K562 (cell line): Measurements from ENCODE around the gene PEX3. TPM values are rescaled to one million over a fixed set of nuclear protein-coding genes. Genes with fewer than 3 reads are reported as not detected.

Experiments
- GABPA ChIP-seq: fragments of 200-800 bp; sonication (Bioruptor generic); conservative IDR thresholded peaks from 2 replicates; pipeline ENCODE4 v1.6.1; 2016; ENCODE audit warnings: low read depth, missing genetic modification characterization, missing compliant biosample characterization
- IRF2 ChIP-seq: sonication (generic); formaldehyde crosslinking; IDR thresholded peaks from 2 replicates; pipeline ENCODE4 v1.8.1; 2022; ENCODE audit warnings: mild to moderate bottlenecking, missing genetic modification reagents
- MED1 ChIP-seq: sonication (generic); formaldehyde crosslinking; IDR thresholded peaks from 2 replicates; pipeline ENCODE4 v1.8.1; 2023; ENCODE audit warnings: missing genetic modification reagents, borderline replicate concordance
- NKRF ChIP-seq: fragments of 450-650 bp; IDR thresholded peaks from 2 replicates; pipeline ENCODE4 v1.6.1; 2016; ENCODE audit warnings: borderline replicate concordance
- NR0B1 ChIP-seq: fragments of 450-650 bp; IDR thresholded peaks from one replicate; pipeline ENCODE4 v1.6.1; 2018; ENCODE audit warnings: mild to moderate bottlenecking, moderate library complexity; ENCODE audit not compliant: partially characterized antibody
- RBM39 ChIP-seq: fragments of 200-400 bp; formaldehyde crosslinking; optimal IDR thresholded peaks from 2 replicates; pipeline ENCODE3; 2018; ENCODE audit warnings: low read depth, low read length
- RNF2 ChIP-seq: sonication (generic); IDR thresholded peaks from 2 replicates; pipeline ENCODE4 v1.6.1; 2016
- SAFB ChIP-seq: fragments of 200-400 bp; formaldehyde crosslinking; IDR thresholded peaks from 2 replicates; pipeline ENCODE4 v1.6.1; 2017; ENCODE audit warnings: low read depth, low read length, borderline replicate concordance
- SMARCB1 ChIP-seq: IDR thresholded peaks from 2 replicates; pipeline ENCODE4 v1.6.1; 2011; ENCODE audit warnings: improper control_type of control experiment, low read depth; ENCODE audit not compliant: insufficient read length
- SREBF2 ChIP-seq: sonication (generic); formaldehyde crosslinking; IDR thresholded peaks from 2 replicates; pipeline ENCODE4 v1.4.0; 2020; ENCODE audit warnings: mild to moderate bottlenecking, missing genetic modification reagents
- TAL1 ChIP-seq: fragments of 450-650 bp; IDR thresholded peaks from 2 replicates; pipeline ENCODE4 v1.6.1; 2016; ENCODE audit warnings: mild to moderate bottlenecking
- THRB ChIP-seq: fragments of 450-650 bp; formaldehyde crosslinking; conservative IDR thresholded peaks from 2 replicates; pipeline ENCODE4 v1.4.0; 2022; ENCODE audit warnings: mild to moderate bottlenecking, missing genetic modification characterization
- ZBTB12 ChIP-seq: fragments of 250-450 bp; sonication (Bioruptor Pico); IDR thresholded peaks from 2 replicates; pipeline ENCODE4 v1.4.0; 2020
- ZBTB9 ChIP-seq: fragments of 450-650 bp; formaldehyde crosslinking; IDR thresholded peaks from 2 replicates; pipeline ENCODE4 v1.4.0; 2020; ENCODE audit warnings: mild to moderate bottlenecking, moderate library complexity
- ZNF24 ChIP-seq: fragments of 450-650 bp; IDR thresholded peaks from 2 replicates; pipeline ENCODE4 v1.6.1; 2016
- ZNF263 ChIP-seq: sonication (generic); formaldehyde crosslinking; IDR thresholded peaks from 2 replicates; pipeline ENCODE4 v1.8.0; 2022; ENCODE audit warnings: mild to moderate bottlenecking, missing genetic modification reagents, borderline replicate concordance
- polyA plus RNA-seq, 8 experiments: library from polyadenylated mRNA; depleted of rRNA in 4 of 8; stranded (reverse) in 5 of 8; unstranded in 3 of 8; fragments of >200 nt; fragmentation: Nextera tagmentation in 2 of 8; fragmentation: Illumina TruSeq in 1 of 8; extraction: Ambion mirVana in 2 of 8; extraction: Trizol in 1 of 8; gene quantifications; 2 replicates each; pipeline versions ENCODE4 v1.2.1 to v1.2.3, GENCODE V29; 2011 to 2014; ENCODE audit warnings: inconsistent platforms in 1 of 8, missing spikeins in 1 of 8
- total RNA-seq, 7 experiments: library from RNA; depleted of rRNA in 6 of 7; stranded (reverse); fragments of >200 nt in 6 of 7; fragmentation: Illumina TruSeq in 2 of 7; extraction: Trizol in 2 of 7; gene quantifications; 2 replicates each; pipeline versions ENCODE4 v1.2.1 to v1.2.3, GENCODE V29; 2011 to 2021; ENCODE audit warnings: low replicate concordance in 1 of 7

The PEX3 gene
- total and polyA plus RNA-seq, 9 of the 15 experiments (the other 6 are each of a cell fraction or from before 2014, with no cell fraction given), result 17.3 to 69.6 (median 32.7) TPM

- TF ChIP-seq ZBTB12 (peak; percentile 50; the same call in 1 of the 2 replicates), NR0B1 (no peak), IRF2 (CRISPR knock-in tag) (no peak), NKRF (peak; percentile 67), RNF2 (peak; percentile 87), SMARCB1 (no peak), ZNF24 (peak; percentile 91), SREBF2 (CRISPR knock-in tag) (0 out of 2 replicates have a peak, but pooled peaks have one; percentile 38), ZNF263 (CRISPR knock-in tag) (peak; percentile 84), ZBTB9 (CRISPR knock-in tag) (peak; percentile 69), TAL1 (no peak), SAFB (no peak), GABPA (tag) (peak; percentile 95), RBM39 (no peak), MED1 (CRISPR knock-in tag) (0 out of 2 replicates have a peak, but pooled peaks have one; percentile 86), THRB (CRISPR knock-in tag) (no peak)
Observed at GRCh38 chr6:143450453-143451371, at the start of gene PEX3, which contains the start of gene ADAT2 (continued).
